NCI-H2029 (cell line): ENCODE measurements around the gene INSR.
"Not testable (repeated sequence)": the region's sequence is repeated elsewhere in the genome, so short reads cannot be mapped to it uniquely, and the experiment has no call there.

Source experiments
- DNase-seq: peaks from one replicate; lab custom pipeline; 2025; lab: John Stamatoyannopoulos, UW

Gene INSR

DNA sequence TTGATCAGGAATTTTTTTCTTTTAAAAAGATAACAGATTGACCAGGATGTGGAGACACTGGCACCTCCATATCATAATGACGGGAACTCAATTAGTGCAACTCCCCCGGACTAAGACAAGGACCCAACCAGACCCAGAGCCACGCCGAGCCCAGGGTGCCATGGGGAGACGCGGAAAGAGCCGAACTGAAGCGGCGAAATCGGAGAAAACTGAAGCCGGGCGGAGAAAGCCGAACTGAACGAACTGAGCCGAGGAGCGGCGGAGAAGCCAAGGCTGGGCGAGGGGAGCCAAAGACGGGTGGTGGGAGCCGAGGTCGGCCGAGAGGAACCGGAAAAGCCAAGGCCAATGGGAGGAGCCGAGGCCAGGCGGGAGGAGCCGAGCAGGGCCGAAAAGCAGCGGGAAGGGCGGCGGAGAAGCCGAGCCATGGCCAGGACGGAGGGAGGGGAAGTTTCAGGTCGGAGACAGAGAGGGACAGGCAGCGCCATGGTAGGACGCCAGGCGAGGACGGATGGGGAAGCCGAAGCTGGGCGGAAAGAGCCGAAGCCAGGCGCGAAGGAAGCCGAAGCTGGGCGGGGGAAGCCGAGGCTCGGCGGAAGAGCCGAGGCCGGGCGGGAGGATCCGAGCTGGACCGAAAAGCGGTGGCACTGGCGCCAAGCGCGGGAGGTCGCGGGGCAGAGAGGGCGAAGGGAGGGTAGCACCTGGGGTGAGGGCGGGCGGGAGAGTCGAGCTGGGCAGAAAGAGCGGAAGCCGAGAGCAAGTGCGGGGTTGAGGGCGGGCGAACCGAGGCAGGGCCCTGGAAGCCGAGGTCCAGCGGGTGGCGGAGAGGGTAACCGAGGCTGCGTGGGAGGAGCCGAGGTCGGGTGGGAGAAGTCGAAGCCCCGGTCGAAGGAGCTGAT, 195.3 kb downstream of the INSR start:
- peak; percentile 93 for DNase-seq

DNA sequence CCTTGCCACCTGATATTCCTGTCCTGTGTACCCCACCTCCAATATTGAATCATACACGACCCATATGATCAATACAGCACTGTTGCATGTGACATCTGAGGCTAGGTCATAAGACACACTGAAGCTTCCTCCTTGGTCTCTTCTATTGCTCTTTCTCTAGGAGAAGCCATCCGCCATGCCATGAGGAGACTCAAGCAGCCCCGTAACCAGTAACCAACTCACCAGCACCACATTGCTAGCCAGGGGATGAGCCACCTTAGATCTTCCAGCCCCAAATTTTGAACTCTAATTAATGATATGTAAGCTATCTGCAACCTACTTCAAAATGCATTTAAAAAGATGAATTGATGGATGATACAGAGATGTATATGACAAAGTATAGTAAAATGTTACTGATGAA, 196.1 kb downstream of the INSR start:
- no peak for DNase-seq

DNA sequence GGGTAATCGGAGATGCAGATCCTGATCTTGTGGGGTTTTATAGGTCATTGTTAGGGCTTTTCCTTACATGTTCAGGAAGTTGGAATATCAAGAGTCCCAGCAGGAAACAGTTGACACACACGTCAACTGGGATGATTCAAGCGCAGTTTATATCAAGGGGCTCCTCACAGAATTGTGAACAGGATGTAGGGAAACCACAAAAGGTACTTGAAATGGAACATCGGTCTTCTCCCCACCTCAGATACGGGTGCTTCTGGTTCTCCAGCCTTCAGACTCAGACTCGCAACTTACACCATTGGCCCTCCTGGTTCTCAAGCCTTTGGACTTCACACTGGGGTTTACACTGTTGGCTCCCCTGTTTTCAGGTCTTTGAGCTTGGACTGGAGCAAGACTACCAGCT, 205.2 kb downstream of the INSR start:
- DNase-seq, result no peak

DNA sequence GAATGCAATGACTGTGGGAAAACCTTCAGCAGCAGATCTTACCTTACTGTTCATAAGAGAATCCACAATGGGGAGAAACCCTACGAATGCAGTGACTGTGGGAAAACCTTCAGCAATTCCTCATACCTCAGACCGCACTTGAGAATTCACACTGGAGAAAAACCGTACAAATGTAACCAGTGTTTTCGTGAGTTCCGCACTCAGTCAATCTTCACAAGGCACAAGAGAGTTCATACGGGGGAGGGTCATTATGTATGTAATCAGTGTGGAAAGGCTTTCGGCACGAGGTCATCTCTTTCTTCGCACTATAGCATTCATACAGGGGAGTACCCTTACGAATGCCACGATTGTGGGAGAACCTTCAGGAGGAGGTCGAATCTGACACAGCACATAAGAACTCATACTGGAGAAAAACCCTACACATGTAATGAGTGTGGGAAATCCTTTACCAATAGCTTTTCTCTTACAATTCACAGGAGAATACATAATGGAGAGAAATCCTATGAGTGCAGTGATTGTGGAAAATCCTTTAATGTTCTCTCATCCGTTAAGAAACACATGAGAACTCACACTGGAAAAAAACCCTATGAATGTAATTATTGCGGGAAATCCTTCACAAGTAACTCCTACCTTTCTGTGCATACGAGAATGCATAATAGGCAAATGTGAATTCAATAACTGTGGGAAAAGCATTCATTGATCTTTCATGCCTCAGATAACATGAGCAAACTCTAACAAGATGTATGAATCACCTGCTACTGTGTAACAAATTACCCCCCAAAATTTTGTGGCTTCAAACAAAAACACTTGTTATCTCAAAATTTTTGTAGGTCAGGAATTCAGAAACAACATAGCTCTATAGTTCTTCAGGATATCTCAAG, 210.9 kb downstream of the INSR start:
- no peak for DNase-seq

DNA sequence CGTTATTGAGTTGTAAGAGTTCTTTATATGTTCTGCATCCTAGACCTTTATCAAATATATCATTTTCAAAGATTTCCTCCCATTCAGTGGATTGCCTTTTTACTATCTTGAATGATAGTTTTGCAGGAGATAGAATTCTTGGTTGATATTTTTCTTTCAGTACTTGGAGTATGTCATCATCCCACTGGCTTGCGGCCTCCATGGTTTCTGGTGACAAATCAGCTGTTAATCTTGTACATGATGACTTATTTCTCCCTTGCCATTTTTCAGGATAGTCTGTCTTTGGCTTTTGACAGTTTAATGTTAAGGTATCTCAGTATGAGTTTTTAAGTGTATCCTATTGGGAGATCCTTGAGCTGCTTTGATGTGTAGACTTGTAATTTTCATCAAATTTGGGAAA, 216.2 kb downstream of the INSR start:
- DNase-seq, result no peak

DNA sequence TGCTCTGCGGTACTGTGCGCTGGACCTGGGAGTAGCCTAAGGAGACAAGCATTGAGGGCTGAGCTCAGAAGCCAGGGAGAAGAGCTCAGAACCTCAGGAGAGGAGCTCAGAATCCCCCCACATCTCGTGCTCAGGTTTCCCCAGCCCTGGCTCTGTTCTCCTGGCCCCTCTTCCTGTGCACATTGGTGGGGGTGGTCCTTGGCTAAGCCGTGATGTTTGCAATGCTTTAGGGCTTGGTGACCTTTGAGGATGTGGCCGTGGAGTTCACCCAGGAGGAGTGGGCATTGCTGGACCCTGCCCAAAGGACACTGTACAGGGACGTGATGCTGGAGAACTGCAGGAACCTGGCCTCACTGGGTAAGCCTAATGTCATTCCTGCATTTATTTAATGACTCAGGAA, 218.1 kb downstream of the INSR start:
- no peak for DNase-seq

DNA sequence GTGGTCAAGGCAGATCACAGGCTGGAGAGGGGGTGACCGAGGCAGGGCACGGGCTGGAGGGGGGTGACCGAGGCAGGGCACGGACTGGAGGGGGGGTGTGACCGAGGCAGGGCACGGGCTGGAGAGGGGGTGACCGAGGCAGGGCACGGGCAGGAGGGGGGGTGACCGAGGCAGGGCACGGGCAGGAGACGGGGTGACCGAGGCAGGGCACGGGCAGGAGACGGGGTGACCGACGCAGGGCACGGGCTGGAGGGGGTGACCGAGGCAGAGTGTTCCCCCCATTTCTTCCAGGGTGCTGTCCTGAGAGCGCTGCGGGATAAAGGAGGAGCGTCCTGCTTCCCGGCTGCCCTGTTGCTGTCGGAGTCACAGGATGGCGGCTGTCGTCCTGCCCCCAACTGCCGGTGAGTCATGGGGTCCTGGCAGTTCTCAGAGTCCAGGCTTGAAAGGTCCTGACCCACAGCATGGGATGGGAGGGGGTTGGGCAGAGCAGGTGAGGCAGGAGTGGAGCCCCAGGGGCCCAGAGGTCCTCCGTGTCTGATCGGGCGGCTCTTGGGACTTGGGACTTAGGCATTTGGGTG, 219.4 kb downstream of the INSR start:
- DNase-seq, result no peak

DNA sequence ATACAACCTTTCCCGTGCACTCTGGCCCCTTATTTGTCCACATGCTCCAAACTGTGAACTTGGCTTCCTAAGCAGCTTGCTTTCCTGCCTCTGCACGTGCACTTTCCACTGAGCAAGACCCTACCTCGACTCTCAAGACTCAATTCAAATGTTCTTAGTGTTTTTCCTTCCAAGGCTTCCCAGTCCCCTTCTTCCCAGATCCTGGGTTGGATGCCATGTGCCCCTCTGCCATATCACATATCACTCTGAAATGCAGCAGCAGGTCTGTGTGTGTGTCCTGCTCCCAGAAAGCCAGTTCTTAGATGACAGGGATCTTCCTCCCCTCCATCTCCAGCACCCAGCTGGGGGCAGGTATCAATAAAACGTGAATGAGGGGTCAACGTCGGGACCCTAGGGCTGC, 221.7 kb downstream of the INSR start:
- DNase-seq, result no peak

DNA sequence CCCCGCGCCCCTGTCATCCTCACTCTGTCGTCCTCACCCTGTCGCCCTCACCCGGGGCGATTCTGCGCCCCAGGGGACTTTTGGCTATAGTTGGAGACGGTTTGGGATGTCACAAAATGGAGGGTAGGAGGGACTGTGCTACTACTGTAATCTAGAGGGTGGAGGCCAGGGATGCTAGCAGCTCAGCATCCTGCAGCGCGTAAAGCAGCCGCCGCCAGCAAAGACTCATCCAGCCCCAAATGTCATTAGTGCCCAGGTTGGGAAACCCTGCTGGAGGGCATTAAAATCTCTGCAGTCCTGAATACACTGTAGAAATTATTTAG, 224.3 kb downstream of the INSR start:
- DNase-seq, result no peak

DNA sequence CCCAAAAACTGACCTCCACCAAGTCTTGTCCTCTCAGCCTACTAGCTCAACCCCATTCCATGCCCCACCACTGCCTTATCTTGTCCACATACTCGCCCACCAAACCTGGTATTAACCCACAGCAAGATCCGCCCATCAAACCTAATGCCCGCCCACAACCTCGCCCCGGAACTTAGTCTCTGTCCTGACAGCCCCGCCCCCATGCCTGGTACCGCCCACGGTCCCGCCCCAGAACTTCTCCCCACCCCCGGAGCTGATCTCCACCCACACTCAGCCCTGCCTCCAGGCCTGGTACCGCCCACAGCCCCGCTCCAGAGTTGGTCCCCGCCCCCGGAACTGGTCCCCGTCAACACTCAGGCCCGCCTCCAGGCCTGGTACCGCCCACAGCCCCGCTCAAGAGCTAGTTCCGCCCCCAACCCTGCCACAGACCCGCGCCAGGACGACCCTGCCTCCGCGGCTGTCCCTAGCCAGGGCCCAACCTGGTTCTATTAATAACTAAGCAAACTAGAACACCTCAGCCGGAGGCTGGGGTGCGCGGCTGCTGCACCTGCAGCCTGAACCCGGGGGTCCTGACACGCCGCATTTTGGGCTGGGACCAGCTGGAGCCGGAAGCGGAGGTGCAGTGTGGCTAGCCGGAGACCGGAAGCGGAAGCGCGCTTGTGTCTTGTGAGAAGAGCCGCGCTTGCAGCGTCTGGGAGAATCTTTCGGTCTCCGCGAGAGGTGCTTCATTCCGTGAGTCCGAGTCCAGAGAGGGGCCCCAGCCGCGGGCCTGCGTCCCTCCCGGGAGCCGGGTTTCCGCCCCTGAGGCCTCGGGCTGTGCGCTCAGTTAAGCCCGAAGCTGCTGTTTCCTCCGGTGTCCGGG, 224.9 kb downstream of the INSR start, which contains the start of gene ZNF557:
Gene ZNF557, plus strand, starts transcription at position 662 of the 862 bp plus-strand sequence. CDS start 5,372 bp downstream, outside the sequence.
- DNase-seq, result peak; percentile 95

DNA sequence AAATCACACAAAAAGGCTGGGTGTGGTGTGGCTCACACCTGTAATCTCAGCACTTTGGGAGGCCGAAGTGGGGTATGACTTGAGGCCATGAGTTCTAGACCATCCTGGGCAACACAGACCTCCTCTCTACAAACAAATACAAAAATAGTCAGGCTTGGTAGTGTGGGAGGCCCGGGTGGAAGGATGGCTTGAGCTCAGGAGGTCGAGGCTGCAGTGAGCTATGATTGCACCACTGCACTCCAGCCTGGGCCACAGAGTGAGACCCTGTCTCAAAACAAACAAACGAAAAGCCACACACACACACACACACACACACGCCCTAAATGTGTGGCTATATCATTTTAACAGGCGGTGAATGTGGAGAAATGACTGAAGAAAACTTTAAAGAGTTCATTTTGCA, 225.6 kb downstream of the INSR start:
- no peak for DNase-seq

DNA sequence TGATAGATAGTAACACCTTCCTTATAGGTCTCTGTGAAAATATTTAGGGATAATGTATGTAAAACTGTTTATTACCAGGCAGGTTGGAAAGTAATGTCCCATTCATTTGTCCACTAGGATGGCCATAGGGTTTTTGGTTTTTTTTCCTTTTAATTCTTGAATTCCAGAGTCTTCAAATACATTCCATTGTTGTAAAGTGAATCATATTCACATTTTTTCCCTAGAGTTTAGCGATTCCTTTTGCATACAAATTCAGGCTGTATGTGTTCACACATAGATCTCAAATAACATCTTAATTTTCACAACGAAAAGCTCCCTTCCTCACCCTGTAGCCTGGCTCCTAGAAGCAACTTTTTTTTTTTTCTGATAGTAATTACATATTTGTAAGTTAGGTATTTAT, 226.5 kb downstream of the INSR start:
- DNase-seq, result no peak

DNA sequence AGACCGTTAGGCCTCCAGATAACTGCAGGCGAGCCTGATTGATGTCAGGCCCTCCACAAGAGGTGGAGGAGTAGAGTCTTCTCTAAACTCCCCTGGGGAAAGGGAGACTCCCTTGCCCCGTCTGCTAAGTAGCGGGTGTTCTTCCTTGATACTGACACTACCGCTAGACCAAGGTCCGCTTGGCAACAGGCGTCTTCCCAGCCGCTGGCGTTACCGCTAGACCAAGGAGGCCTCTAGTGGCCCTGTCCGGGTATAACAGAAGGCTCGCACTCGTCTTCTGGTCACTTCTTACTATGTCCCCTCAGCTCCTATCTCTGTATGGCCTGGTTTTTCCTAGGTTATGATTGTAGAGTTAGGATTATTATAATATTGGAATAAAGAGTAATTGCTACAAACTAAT, 227.1 kb downstream of the INSR start:
- not testable (repeated sequence) for DNase-seq

DNA sequence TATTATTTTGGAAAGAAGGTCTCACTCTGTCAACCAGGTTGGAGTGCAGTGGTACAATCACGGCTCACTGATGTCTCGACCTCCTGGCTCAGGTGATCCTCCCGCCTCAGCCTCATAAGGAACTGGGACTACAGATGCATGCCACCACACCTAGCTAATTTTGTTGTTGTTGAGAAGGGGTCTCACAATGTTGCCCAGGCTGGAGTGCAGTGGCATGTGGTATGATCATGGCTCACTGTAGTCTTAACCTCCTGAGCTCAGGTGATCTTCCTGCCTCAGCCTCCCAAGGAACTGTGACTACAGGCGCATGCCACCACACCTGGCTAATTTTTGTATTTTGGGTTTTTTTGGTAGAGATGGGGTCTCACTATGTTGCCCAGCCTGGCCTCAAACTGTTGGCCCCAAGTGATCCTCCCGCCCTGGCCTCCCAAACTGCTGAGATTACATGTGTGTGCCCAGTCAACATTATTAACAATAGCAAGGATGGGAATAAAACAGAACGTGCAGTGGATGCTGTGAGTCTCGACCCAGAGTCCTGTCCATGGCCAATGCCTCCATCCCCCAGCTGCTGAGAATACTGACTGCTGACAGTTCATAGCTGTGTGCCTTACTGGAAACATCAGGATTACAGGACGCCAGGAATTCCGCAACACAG, 230.3 kb downstream of the INSR start:
- DNase-seq, result no peak

DNA sequence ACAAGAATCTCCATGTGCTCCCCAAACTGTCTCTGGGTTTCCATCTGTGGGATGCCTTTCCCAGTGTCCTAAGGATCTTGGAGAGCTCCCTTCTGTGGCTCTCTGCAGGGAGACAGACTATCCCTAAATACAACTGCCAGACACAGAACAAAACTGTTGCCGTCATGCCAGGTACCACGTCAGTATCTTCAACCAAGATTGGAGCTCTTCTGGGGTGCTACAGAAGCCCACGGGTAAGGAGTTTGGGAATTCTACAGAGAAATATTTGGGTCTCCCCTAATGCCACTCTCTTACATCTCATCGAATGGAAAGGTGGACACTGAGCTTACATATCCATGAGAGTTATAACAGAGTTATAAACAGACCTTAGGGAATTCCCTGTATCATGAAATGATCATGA, 230.9 kb downstream of the INSR start:
- no peak for DNase-seq
